ENCODE measurements around the gene DDR1.

The DDR1 gene

DNA sequence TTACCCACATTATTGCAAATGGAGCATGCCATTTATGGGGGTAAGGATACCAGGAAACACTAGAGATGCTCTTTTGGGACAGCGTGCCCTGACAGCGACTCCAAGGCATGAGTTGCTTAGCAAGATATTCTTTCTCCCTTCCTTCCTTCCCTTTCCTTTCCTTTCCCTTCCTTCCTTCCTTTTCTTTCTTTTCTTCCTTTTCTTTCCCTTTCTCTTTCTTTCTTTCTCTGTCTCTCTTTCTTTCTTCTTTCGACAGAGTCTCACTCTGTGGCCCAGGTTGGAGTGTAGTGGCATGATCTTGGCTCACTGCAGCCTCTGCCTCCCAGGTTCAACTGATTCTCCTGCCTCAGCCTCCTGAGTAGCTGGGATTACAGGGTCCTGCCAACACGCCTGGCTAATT is 59.7 kb downstream of the DDR1 start:
- TF ChIP-seq CTCF (conservative IDR thresholded peaks at IDR 0.05; ENCODE audit: low read depth, low read length), result no peak
- H3K4me3 ChIP-seq (ENCODE audit: low read depth, low read length), result no peak overlapping the region
- no peak for DNase-seq (ENCODE audit: low read depth)

GRCh38 chr6:30945281-30945680 is 61.0 kb downstream of the DDR1 start:
- no peak for TF ChIP-seq CTCF (conservative IDR thresholded peaks at IDR 0.05; ENCODE audit: low read depth, low read length)
- H3K4me3 ChIP-seq (ENCODE audit: low read depth, low read length), result no peak overlapping the region
- no peak for DNase-seq (ENCODE audit: low read depth)

GRCh38 chr6:30947231-30947630 is 62.9 kb downstream of the DDR1 start:
- TF ChIP-seq CTCF (conservative IDR thresholded peaks at IDR 0.05; ENCODE audit: low read depth, low read length), result no peak
- H3K4me3 ChIP-seq (ENCODE audit: low read depth, low read length), result no peak overlapping the region
- DNase-seq (ENCODE audit: low read depth), result no peak

- H3K4me3 ChIP-seq (ENCODE audit: low read depth, low read length), result no peak overlapping the region
- DNase-seq (ENCODE audit: low read depth), result no peak
- no peak for TF ChIP-seq CTCF (conservative IDR thresholded peaks at IDR 0.05; ENCODE audit: low read depth, low read length)
Measured at GRCh38 chr6:30948811-30949210, 64.5 kb downstream of the DDR1 start.

All from choroid plexus epithelial cell (primary cell).